Measurements from ENCODE around the gene PGBD2. TPM values are rescaled to one million over a fixed set of nuclear protein-coding genes. Genes with fewer than 3 reads are reported as not detected.

PGBD2 gene
- total and polyA plus RNA-seq, 9 of the 15 experiments (the other 6 are each of a cell fraction or from before 2014, with no cell fraction given), result 11.9 to 21.8 (median 14.7) TPM

- TF ChIP-seq FOXA1 (IDR thresholded peaks at IDR 0.05; ENCODE audit: borderline replicate concordance) (no peak), AFF1 (IDR thresholded peaks at IDR 0.05; ENCODE audit: low read depth in 1 of 2, partially characterized antibody in 2 of 2) (peak in 1 of 2 experiments; percentile 62), HLTF (IDR thresholded peaks at IDR 0.05) (no peak), GABPB2 (CRISPR knock-in tag; conservative IDR thresholded peaks at IDR 0.05) (no peak), ETS2 (tag; IDR thresholded peaks at IDR 0.05; ENCODE audit: borderline replicate concordance, poor library complexity, severe bottlenecking) (no peak), HDAC1 (IDR thresholded peaks at IDR 0.05) (0 out of 4 replicates have a peak, but pooled peaks of 1 of the 2 experiments have one; percentile 45), ZNF639 (CRISPR knock-in tag; conservative IDR thresholded peaks at IDR 0.05 in 1 of 2, IDR thresholded peaks at IDR 0.05 in 1 of 2) (0 out of 4 replicates have a peak, but pooled peaks of 1 of the 2 experiments have one; percentile 53)
Observed at GRCh38 chr1:248905662-248906008, 400 bp upstream of the PGBD2 start (continued).
